ENCODE data around the gene KNTC1. TPM values are rescaled to one million over a fixed set of nuclear protein-coding genes. Genes with fewer than 3 reads are reported as not detected.

KNTC1 gene
- total and polyA plus RNA-seq, 7 experiments from 2014 or later, result 4.0 to 102 (median 30.9) TPM

DNA sequence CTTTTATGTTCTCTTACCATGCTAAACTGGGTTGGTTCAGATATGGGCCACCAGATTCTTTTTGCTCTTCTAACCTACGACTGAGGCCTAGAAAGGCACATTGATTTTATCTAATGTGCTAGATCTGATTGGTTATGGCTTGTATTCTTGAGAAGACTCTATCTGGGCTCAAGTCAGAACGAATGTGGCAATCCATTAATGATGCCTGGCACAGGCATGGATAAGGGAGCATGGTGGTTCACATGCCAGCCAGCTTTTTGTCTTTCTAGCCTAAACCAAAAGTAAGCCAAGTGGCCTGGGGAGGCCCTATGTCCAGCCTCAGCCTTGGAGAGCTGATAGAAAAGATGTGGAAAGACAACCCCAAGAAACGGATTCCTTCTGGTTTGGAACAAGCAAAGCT is 82.7 kb downstream of the KNTC1 start:
- ChIA-PET POLR2A (interaction anchor here (0.6 kb wide), 1 partner anchor 402 kb away, joined by 4 read pairs; no protein-coding TSS in a partner anchor), CTCF (no interaction called here)
- peaks cover 4 to 37% (median 17%) of the 10 kb centered on the region in 5 donors for H3K36me3 Mint-ChIP-seq

DNA sequence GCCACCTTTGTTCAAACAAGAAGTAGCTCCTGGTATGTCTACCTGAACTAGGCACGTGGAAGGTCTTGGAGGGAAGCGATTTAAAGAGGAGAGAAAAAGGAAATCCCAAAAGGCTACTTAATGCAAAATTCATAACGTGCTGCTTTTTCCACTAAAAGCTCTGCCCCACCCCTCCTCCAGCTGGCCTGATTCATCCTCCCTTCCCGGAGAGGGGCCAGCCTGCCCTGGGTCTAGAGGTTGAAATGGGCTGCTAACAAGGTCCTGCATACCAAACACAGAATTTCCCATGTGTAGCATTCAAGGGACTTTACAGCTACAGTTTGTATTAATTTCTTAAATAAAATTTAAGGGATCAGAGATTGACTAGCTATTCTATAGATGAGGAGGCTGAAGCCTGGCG is 83.2 kb downstream of the KNTC1 start:
- Histone ChIP-seq H3K27me3 (ENCODE audit: control insufficient read depth in 2 of 2, insufficient read depth in 2 of 2, low read length in 2 of 2) (no peaks in the 10 kb centered on the region), H3K36me3 (ENCODE audit: control insufficient read depth in 2 of 3, insufficient read depth in 3 of 3, low read length in 3 of 3) (peaks cover 0 to 43% (median 0%) of the 10 kb centered on the region in 3 experiments)
- peaks cover 4 to 35% (median 17%) of the 10 kb centered on the region in 5 donors for H3K36me3 Mint-ChIP-seq

More for the DNA sequence above, 82.7 kb downstream of the KNTC1 start:
- intact Hi-C loops (cut with micrococcal nuclease), result no loop called here
- Mint-ChIP-seq H3K27ac (no peak overlapping the region), H3K4me3 (no peak overlapping the region), H3K9me3 (no peaks in the 10 kb centered on the region), H3K27me3 (no peaks in the 10 kb centered on the region), H3K4me1 (no peaks in the 10 kb centered on the region)
- Histone ChIP-seq H3K4me3 (ENCODE audit: low read length) (no peak overlapping the region), H3K9me3 (ENCODE audit: control insufficient read depth in 2 of 3, low read length in 3 of 3) (no peaks in the 10 kb centered on the region), H3K27ac (ENCODE audit: low read depth, low read length) (no peak overlapping the region), H3K27me3 (ENCODE audit: control insufficient read depth in 2 of 2, insufficient read depth in 2 of 2, low read length in 2 of 2) (no peaks in the 10 kb centered on the region), H3K36me3 (ENCODE audit: control insufficient read depth in 2 of 3, insufficient read depth in 3 of 3, low read length in 3 of 3) (peaks cover 0 to 39% (median 1%) of the 10 kb centered on the region in 3 experiments), H3K4me1 (ENCODE audit: control insufficient read depth in 2 of 2, insufficient read depth in 2 of 2, low read length in 2 of 2) (no peaks in the 10 kb centered on the region)
- ATAC-seq, result no peak
- no peak for DNase-seq

DNA sequence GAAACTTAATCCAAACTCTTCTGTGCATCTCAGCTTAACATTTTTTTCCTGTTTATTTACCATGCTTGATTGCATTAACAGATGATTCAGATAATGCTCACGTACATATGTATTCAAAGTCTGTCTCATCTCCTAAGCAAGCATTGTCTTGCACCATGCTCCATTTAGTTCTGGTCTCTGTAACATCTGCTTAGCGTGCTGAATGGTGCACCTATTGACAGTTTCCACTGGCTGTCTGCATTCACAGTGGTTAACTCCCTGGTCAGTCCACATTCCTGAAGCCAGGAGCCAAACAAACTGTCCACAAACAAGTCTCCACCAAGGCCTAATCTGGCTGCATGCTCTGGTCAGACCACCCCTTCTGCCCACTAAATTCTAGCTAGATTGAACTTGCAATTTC is 83.9 kb downstream of the KNTC1 start:
- ChIA-PET POLR2A (interaction anchor here (0.7 kb wide), 1 partner anchor 11 kb away, joined by 4 read pairs; no protein-coding TSS in a partner anchor), CTCF (no interaction called here)
- Mint-ChIP-seq H3K36me3 (peaks cover 4 to 35% (median 17%) of the 10 kb centered on the region in 5 donors), H3K9me3 (no peaks in the 10 kb centered on the region), H3K27ac (no peak overlapping the region), H3K27me3 (no peaks in the 10 kb centered on the region), H3K4me3 (no peak overlapping the region), H3K4me1 (no peaks in the 10 kb centered on the region)
- Histone ChIP-seq H3K36me3 (ENCODE audit: control insufficient read depth in 2 of 3, insufficient read depth in 3 of 3, low read length in 3 of 3) (peaks cover 0 to 41% (median 0%) of the 10 kb centered on the region in 3 experiments), H3K9me3 (ENCODE audit: control insufficient read depth in 2 of 3, low read length in 3 of 3) (no peaks in the 10 kb centered on the region), H3K27ac (ENCODE audit: low read depth, low read length) (no peak overlapping the region), H3K27me3 (ENCODE audit: control insufficient read depth in 2 of 2, insufficient read depth in 2 of 2, low read length in 2 of 2) (no peaks in the 10 kb centered on the region), H3K4me3 (ENCODE audit: low read length) (no peak overlapping the region), H3K4me1 (ENCODE audit: control insufficient read depth in 2 of 2, insufficient read depth in 2 of 2, low read length in 2 of 2) (no peaks in the 10 kb centered on the region)
- ATAC-seq (no peak), DNase-seq (no peak)
- intact Hi-C loops (cut with micrococcal nuclease), result no loop called here

More for the DNA sequence above, 83.2 kb downstream of the KNTC1 start:
- H3K27me3 Mint-ChIP-seq, result no peaks in the 10 kb centered on the region
- no peaks in the 10 kb centered on the region for H3K9me3 Mint-ChIP-seq
- Histone ChIP-seq H3K4me1 (ENCODE audit: control insufficient read depth in 2 of 2, insufficient read depth in 2 of 2, low read length in 2 of 2) (no peaks in the 10 kb centered on the region), H3K9me3 (ENCODE audit: control insufficient read depth in 2 of 3, low read length in 3 of 3) (no peaks in the 10 kb centered on the region), H3K27ac (ENCODE audit: low read depth, low read length) (no peak overlapping the region), H3K4me3 (ENCODE audit: low read length) (no peak overlapping the region)
- no peak for DNase-seq
- POLR2A ChIA-PET, result interaction anchor here (0.7 kb wide), 1 partner anchor 11 kb away, joined by 4 read pairs; no protein-coding TSS in a partner anchor
- H3K4me1 Mint-ChIP-seq, result no peaks in the 10 kb centered on the region
- intact Hi-C loops (cut with micrococcal nuclease), result no loop called here
- CTCF ChIA-PET, result no interaction called here
- H3K4me3 Mint-ChIP-seq, result no peak overlapping the region
- no peak overlapping the region for H3K27ac Mint-ChIP-seq
- no peak for ATAC-seq

DNA sequence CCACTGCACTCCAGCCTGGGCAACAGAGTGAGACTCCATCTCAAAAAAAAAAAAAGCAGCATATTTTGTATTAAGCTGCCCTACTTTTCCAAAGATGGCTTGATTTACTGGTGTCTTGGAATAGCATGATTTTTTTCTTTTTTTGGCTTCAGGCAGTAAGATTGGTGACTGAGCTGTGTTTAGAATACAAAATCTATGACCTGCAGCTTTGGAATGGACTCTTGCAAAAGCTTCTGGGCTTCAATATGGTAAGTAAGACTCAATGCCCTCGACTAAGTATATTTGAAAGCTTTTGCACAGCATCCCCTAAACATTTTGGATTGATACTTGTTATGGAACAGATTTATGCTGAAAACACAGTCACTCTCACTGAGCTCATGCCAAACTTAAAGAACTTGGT is 87.8 kb downstream of the KNTC1 start:
- Histone ChIP-seq H3K4me1 (ENCODE audit: control insufficient read depth in 2 of 2, insufficient read depth in 2 of 2, low read length in 2 of 2) (no peaks in the 10 kb centered on the region), H3K27me3 (ENCODE audit: control insufficient read depth in 2 of 2, insufficient read depth in 2 of 2, low read length in 2 of 2) (no peaks in the 10 kb centered on the region), H3K27ac (ENCODE audit: low read depth, low read length) (no peak overlapping the region), H3K4me3 (ENCODE audit: low read length) (no peak overlapping the region), H3K36me3 (ENCODE audit: control insufficient read depth in 2 of 3, insufficient read depth in 3 of 3, low read length in 3 of 3) (peaks cover 0 to 42% (median 0%) of the 10 kb centered on the region in 3 experiments), H3K9me3 (ENCODE audit: control insufficient read depth in 2 of 3, low read length in 3 of 3) (no peaks in the 10 kb centered on the region)
- Mint-ChIP-seq H3K27me3 (no peaks in the 10 kb centered on the region), H3K4me3 (no peak overlapping the region), H3K4me1 (no peaks in the 10 kb centered on the region), H3K27ac (no peak overlapping the region), H3K9me3 (no peaks in the 10 kb centered on the region), H3K36me3 (peaks cover 4 to 41% (median 19%) of the 10 kb centered on the region in 5 donors)
- intact Hi-C loops (cut with micrococcal nuclease), result no loop called here
- ChIA-PET CTCF (no interaction called here), POLR2A (interaction anchor here (0.7 kb wide), 1 partner anchor 218 kb away, joined by 3 read pairs; no protein-coding TSS in a partner anchor)
- ATAC-seq (no peak), DNase-seq (no peak)

DNA sequence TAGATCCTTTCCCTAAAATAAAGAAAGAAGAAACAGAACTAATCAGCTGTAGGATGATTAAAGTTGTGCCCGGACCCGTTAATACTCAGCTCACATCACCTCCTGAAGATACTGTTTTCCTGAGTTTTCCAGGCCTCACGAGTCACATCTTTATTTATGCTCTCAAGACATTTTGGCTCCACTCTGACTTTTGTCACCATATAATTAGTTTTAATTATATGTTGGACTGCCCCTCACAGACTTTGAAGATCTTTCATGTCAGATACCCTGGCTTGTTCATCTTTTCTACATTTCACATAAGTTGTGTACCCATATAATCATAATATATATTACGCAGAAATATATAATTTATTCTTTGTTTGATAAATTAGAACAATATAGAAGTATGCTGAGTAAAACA is 88.7 kb downstream of the KNTC1 start:
- H3K4me3 ChIP-seq (ENCODE audit: low read length), result no peak overlapping the region
- no peaks in the 10 kb centered on the region for H3K27me3 ChIP-seq (ENCODE audit: control insufficient read depth in 2 of 2, insufficient read depth in 2 of 2, low read length in 2 of 2)
- no peak for DNase-seq
- ATAC-seq, result no peak
- no peaks in the 10 kb centered on the region for H3K4me1 Mint-ChIP-seq
- no peaks in the 10 kb centered on the region for H3K9me3 Mint-ChIP-seq
- H3K36me3 ChIP-seq (ENCODE audit: control insufficient read depth in 2 of 3, insufficient read depth in 3 of 3, low read length in 3 of 3), result peaks cover 0 to 37% (median 5%) of the 10 kb centered on the region in 3 experiments
- H3K36me3 Mint-ChIP-seq, result peaks cover 10 to 44% (median 20%) of the 10 kb centered on the region in 5 donors
- POLR2A ChIA-PET, result no interaction called here
- no peaks in the 10 kb centered on the region for H3K9me3 ChIP-seq (ENCODE audit: control insufficient read depth in 2 of 3, low read length in 3 of 3)
- CTCF ChIA-PET, result no interaction called here
- no peak overlapping the region for H3K27ac ChIP-seq (ENCODE audit: low read depth, low read length)
- no peaks in the 10 kb centered on the region for H3K27me3 Mint-ChIP-seq
- intact Hi-C loops (cut with micrococcal nuclease), result no loop called here
- H3K4me3 Mint-ChIP-seq, result no peak overlapping the region
- H3K4me1 ChIP-seq (ENCODE audit: control insufficient read depth in 2 of 2, insufficient read depth in 2 of 2, low read length in 2 of 2), result no peaks in the 10 kb centered on the region
- H3K27ac Mint-ChIP-seq, result no peak overlapping the region

DNA sequence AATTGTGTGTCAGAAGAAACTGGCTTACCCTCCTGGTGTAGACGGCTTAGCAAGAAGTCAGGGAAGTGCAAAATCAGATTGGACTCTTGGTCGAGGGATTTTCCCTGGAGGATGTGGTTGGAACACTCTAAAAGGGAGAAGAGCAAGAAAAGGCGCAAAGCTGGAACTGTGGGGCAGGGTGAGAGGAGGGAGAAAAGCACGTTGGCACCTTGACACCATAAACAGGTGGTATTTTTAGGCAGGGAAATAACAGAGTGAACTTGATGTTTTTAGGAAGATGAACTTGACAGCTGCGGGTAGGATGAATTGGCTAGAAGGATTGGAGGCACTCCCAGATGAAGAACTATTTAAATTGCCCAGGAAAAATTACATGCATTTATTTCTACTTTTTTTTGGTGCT is 108.4 kb downstream of the KNTC1 start:
- Mint-ChIP-seq H3K9me3 (no peaks in the 10 kb centered on the region), H3K4me3 (no peak overlapping the region), H3K4me1 (peaks cover 0 to 3% (median 0%) of the 10 kb centered on the region in 7 donors), H3K27me3 (no peaks in the 10 kb centered on the region), H3K27ac (peak overlapping the region in 1 of 9 donors; percentile 68), H3K36me3 (no peaks in the 10 kb centered on the region)
- Histone ChIP-seq H3K27me3 (ENCODE audit: control insufficient read depth in 2 of 2, insufficient read depth in 2 of 2, low read length in 2 of 2) (no peaks in the 10 kb centered on the region), H3K4me3 (ENCODE audit: low read length) (no peak overlapping the region), H3K9me3 (ENCODE audit: control insufficient read depth in 2 of 3, low read length in 3 of 3) (no peaks in the 10 kb centered on the region), H3K36me3 (ENCODE audit: control insufficient read depth in 2 of 3, insufficient read depth in 3 of 3, low read length in 3 of 3) (no peaks in the 10 kb centered on the region), H3K4me1 (ENCODE audit: control insufficient read depth in 2 of 2, insufficient read depth in 2 of 2, low read length in 2 of 2) (no peaks in the 10 kb centered on the region), H3K27ac (ENCODE audit: low read depth, low read length) (no peak overlapping the region)
- intact Hi-C loops (cut with micrococcal nuclease), result loop anchor here in 1 of 2 donors (5.0 kb wide), 1 partner anchor 227 kb away; no protein-coding TSS in a partner anchor
- DNase-seq (no peak), ATAC-seq (no peak)
- ChIA-PET POLR2A (no interaction called here), CTCF (no interaction called here)

DNA sequence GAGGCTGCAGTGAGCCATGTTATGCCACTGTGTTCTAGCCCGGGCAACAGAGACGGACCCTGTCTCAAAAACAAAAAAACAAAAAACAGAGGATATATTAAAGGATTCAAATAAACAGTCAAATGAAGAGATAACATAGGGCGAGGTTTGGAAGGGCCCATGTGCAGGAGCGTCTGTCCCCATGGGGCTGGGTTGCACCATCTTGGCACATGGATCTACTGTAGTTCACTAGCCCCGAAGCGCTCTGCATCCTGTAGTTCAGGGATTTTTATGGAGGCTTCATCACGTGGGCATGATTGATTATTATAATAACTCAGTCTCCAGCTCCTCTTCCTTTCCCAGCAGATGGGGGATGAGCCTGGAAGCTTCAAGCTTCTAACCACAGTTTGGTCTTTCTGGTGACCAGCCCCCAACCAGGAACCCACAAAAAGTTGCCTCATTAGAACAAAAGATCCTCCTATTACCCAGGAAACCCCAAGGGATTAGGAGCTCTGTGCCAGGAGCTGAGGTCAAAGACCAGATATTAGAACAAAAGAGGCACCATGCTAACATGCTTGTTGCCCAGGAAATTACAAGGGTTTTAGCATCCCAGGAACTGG is 116.3 kb downstream of the KNTC1 start:
- no peak for DNase-seq
- Histone ChIP-seq H3K27me3 (ENCODE audit: control insufficient read depth in 2 of 2, insufficient read depth in 2 of 2, low read length in 2 of 2) (no peaks in the 10 kb centered on the region), H3K4me3 (ENCODE audit: low read length) (no peak overlapping the region), H3K27ac (ENCODE audit: low read depth, low read length) (no peak overlapping the region), H3K4me1 (ENCODE audit: control insufficient read depth in 2 of 2, insufficient read depth in 2 of 2, low read length in 2 of 2) (no peaks in the 10 kb centered on the region), H3K9me3 (ENCODE audit: control insufficient read depth in 2 of 3, low read length in 3 of 3) (no peaks in the 10 kb centered on the region), H3K36me3 (ENCODE audit: control insufficient read depth in 2 of 3, insufficient read depth in 3 of 3, low read length in 3 of 3) (no peaks in the 10 kb centered on the region)
- intact Hi-C loops (cut with micrococcal nuclease), result no loop called here
- peak overlapping the region in 2 of 9 donors; percentile 34 to 73 for H3K27ac Mint-ChIP-seq
- no peak overlapping the region for H3K4me3 Mint-ChIP-seq
- peaks cover 0 to 9% (median 0%) of the 10 kb centered on the region in 5 donors for H3K36me3 Mint-ChIP-seq
- no peak for ATAC-seq
- H3K9me3 Mint-ChIP-seq, result peaks cover 0 to 3% (median 0%) of the 10 kb centered on the region in 11 donors
- ChIA-PET POLR2A (no interaction called here), CTCF (interaction anchor here (0.5 kb wide), 1 partner anchor 361 kb away, joined by 3 read pairs; no protein-coding TSS in a partner anchor)
- H3K4me1 Mint-ChIP-seq, result peaks cover 0 to 11% (median 7%) of the 10 kb centered on the region in 7 donors
- peaks cover 0 to 8% (median 7%) of the 10 kb centered on the region in 5 donors for H3K27me3 Mint-ChIP-seq
